A673 (cell line): ENCODE data around the gene EHD4. TPM values are rescaled to one million over a fixed set of nuclear protein-coding genes. Genes with fewer than 3 reads are reported as not detected.

Experiments
- BruUV-seq: library from RNA; stranded (reverse); fragments of 400-500 nt; replicated peaks from 2 replicates; lab custom pipeline; 2021; lab: Mats Ljungman, UMichigan
- CTCF ChIA-PET: fragments of 300-600 bp; sonication (Branson Sonifier 250); formaldehyde crosslinking; loops from one replicate; lab custom pipeline; 2022; ENCODE audit warnings: antibody characterized with exemption; lab: Charles Lee
- POLR2A ChIA-PET: fragments of 300-600 bp; sonication (Branson Sonifier 250); formaldehyde crosslinking; loops from one replicate; lab custom pipeline; 2022; ENCODE audit warnings: antibody characterized with exemption; ENCODE audit not compliant: low non-redundant PET; lab: Charles Lee
- DNase-seq: peaks from one replicate; pipeline ENCODE4 v3.0.0-alpha.2; 2015; ENCODE audit warnings: low spot score
- H3K27ac ChIP-seq: fragments of 200-600 bp; sonication (generic); 2 replicates; pipeline ENCODE4 v1.5.1; 2016; ENCODE audit warnings: mixed run types, low read depth, mild to moderate bottlenecking, mixed read lengths, antibody characterized with exemption, low read length; ENCODE audit not compliant: poor library complexity, severe bottlenecking
- H3K27me3 ChIP-seq: fragments of 200-600 bp; sonication (generic); replicated peaks from 2 replicates; pipeline ENCODE4 v1.6.1; 2017; ENCODE audit warnings: mixed run types, low read depth, mild to moderate bottlenecking, mixed read lengths, antibody characterized with exemption, low read length; ENCODE audit not compliant: insufficient read depth, poor library complexity
- H3K36me3 ChIP-seq: fragments of 200-600 bp; sonication (generic); 2 replicates; pipeline ENCODE4 v1.6.1; 2016; ENCODE audit warnings: mixed run types, mild to moderate bottlenecking, mixed read lengths, antibody characterized with exemption, low read length; ENCODE audit not compliant: insufficient read depth, poor library complexity, severe bottlenecking
- H3K4me1 ChIP-seq: fragments of 200-600 bp; sonication (generic); 2 replicates; pipeline ENCODE4 v1.6.1; 2017; ENCODE audit warnings: mixed run types, mild to moderate bottlenecking, mixed read lengths, antibody characterized with exemption, low read length; ENCODE audit not compliant: insufficient read depth, poor library complexity, severe bottlenecking
- H3K4me3 ChIP-seq: fragments of 200-600 bp; sonication (generic); 2 replicates; pipeline ENCODE4 v1.5.1; 2016; ENCODE audit warnings: low read depth, mixed run types, mild to moderate bottlenecking, mixed read lengths, low read length; ENCODE audit not compliant: poor library complexity, severe bottlenecking
- H3K9me3 ChIP-seq: fragments of 200-600 bp; sonication (generic); 2 replicates; pipeline ENCODE4 v1.6.1; 2016; ENCODE audit warnings: mixed run types, low read depth, mild to moderate bottlenecking, mixed read lengths, antibody characterized with exemption, low read length; ENCODE audit not compliant: poor library complexity, severe bottlenecking
- CTCF ChIP-seq: fragments of 300-800, 200-600 bp; sonication (generic); conservative IDR thresholded peaks from 2 replicates; pipeline ENCODE4 v1.5.1; 2017; ENCODE audit warnings: low read depth, mild to moderate bottlenecking, antibody characterized with exemption, low read length, moderate library complexity, mixed read lengths
- EZH2 ChIP-seq: fragments of 200-600 bp; sonication (generic); IDR thresholded peaks from 2 replicates; pipeline ENCODE4 v1.6.1; 2017; ENCODE audit warnings: borderline replicate concordance, low read depth, mild to moderate bottlenecking, mixed read lengths, antibody characterized with exemption, low read length; ENCODE audit not compliant: poor library complexity, severe bottlenecking
- intact Hi-C: fragments of 100-400 bp; cut with micrococcal nuclease; formaldehyde crosslinking; loops from one replicate; pipeline ENCODE4 v1.10.0; 2022; ENCODE audit not compliant: unreplicated experiment
- total RNA-seq: library from RNA; stranded (reverse); gene quantifications from 2 replicates; pipeline ENCODE4 v1.2.3, GENCODE V29; 2021

The EHD4 gene
- total RNA-seq, 1 experiment from 2014 or later, result 29.4 TPM

DNA sequence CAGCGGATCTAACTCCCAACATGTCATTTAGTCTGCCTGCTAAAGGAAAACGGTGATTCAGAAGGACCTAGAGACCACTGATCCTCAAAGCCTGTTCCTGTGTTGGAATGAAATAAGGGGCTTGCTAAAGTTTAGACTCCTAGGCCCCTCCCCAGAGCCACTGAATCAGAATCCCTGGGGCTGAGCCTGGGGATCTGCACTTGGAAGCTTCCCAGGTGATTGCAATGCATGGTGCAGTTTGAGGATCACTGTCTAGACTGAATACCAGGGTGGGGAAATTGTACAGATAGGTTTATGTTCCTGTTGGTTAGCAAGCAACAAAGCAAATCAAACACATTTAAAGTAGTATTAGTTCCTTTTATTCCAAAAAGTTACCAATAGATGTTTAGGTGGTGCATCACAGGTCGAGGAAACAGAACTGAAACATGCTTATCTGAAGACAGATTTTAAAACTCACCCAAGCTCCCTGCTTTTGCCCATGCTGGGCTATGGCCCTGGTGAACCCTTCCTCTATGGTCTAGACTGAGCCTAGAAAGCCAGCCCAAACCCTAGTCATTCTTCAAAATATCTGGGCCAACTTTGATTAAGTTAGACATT, 48.9 kb downstream of the EHD4 start:
- ChIA-PET POLR2A (interaction anchor here (0.6 kb wide), 1 partner anchor 8 kb away, joined by 3 read pairs; no protein-coding TSS in a partner anchor), CTCF (no interaction called here)
- Histone ChIP-seq H3K4me1 (peaks cover 10% of the 10 kb centered on the region), H3K27me3 (no peaks in the 10 kb centered on the region), H3K36me3 (no peaks in the 10 kb centered on the region), H3K9me3 (no peaks in the 10 kb centered on the region), H3K27ac (no peak overlapping the region), H3K4me3 (no peak overlapping the region)
- intact Hi-C loops, result no loop called here
- no TSS peak for BruUV-seq
- no peak for DNase-seq
- TF ChIP-seq CTCF (no peak), EZH2 (no peak)

- H3K36me3 ChIP-seq, result no peaks in the 10 kb centered on the region
- no peak overlapping the region for H3K4me3 ChIP-seq
- no peak for DNase-seq
- no peaks in the 10 kb centered on the region for H3K4me1 ChIP-seq
- CTCF ChIA-PET, result no interaction called here
- POLR2A ChIA-PET, result no interaction called here
- TF ChIP-seq CTCF (no peak), EZH2 (no peak)
- no peaks in the 10 kb centered on the region for H3K9me3 ChIP-seq
- no TSS peak for BruUV-seq
- H3K27me3 ChIP-seq, result no peaks in the 10 kb centered on the region
- intact Hi-C loops, result no loop called here
- no peak overlapping the region for H3K27ac ChIP-seq
Observed at GRCh38 chr15:41922353-41922752, 50.0 kb downstream of the EHD4 start.

GRCh38 chr15:41921639-41922038, 50.7 kb downstream of the EHD4 start:
- H3K27me3 ChIP-seq, result no peaks in the 10 kb centered on the region
- TF ChIP-seq CTCF, result no peak
- no peak for TF ChIP-seq EZH2
- intact Hi-C loops, result no loop called here
- no peak overlapping the region for H3K27ac ChIP-seq
- H3K4me3 ChIP-seq, result no peak overlapping the region
- ChIA-PET POLR2A (no interaction called here), CTCF (no interaction called here)
- DNase-seq, result no peak
- no peaks in the 10 kb centered on the region for H3K4me1 ChIP-seq
- H3K9me3 ChIP-seq, result no peaks in the 10 kb centered on the region
- H3K36me3 ChIP-seq, result no peaks in the 10 kb centered on the region
- no TSS peak for BruUV-seq
